EL (cell line): ENCODE measurements around the gene MRPS7.
"Not testable (repeated sequence)": the region's sequence is repeated elsewhere in the genome, so short reads cannot be mapped to it uniquely, and the experiment has no call there.

Experiments
- DNase-seq: peaks from one replicate; pipeline ENCODE4 v3.0.0-alpha.2; 2016

Gene MRPS7

GRCh38 chr17:75271955-75272847 lies 10.5 kb downstream of the MRPS7 start:
- DNase-seq = peak; percentile 63

DNA sequence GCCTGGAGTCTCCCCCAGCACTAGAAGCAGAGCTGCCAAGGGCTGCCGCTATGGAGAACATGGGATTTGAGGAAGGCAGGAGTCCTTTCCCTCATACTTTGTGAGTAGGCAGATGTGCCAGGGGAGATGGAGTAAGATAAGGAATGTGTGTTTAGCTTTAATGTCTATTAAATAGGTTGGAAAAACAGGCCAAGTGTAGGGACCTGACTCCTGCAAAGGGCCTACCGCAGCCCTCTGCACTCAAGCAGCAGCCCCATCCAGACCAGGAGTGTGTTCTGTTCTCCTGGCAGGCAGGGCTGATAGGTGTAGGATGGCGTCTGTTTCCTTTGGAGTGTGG lies 11.1 kb downstream of the MRPS7 start:
- no peak for DNase-seq

- DNase-seq = peak; percentile 83
These were observed 12.5 kb downstream of the MRPS7 start for GRCh38 chr17:75273977-75274708.

GRCh38 chr17:75277664-75278071 lies 16.0 kb downstream of the MRPS7 start:
- DNase-seq = peak; percentile 76

GRCh38 chr17:75280189-75280588 lies 18.5 kb downstream of the MRPS7 start:
- peak; percentile 16 for DNase-seq

DNA sequence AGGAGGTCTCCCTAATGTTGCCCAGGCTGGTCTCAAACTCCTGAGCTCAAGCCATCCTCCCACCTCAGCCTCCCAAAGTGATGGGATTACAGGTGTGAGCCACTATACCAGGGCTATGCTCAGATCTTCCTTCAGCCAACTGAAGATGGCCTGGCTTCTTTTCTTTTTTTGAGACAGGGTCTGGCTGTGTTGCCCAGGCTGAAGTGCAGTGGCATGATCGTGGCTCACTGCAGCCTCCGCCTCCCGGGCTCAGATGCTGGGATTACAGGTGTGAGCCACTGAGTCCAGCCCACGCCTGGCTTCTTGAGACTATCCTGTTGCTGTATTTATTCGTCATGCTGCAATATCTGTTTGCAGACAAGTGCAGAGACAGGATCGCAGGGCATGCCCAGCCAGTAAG lies 23.4 kb downstream of the MRPS7 start:
- DNase-seq = no peak

- DNase-seq = no peak
These were observed 25.5 kb downstream of the MRPS7 start for GRCh38 chr17:75287221-75287620.

- DNase-seq = no peak
These were observed 26.7 kb downstream of the MRPS7 start for GRCh38 chr17:75288359-75288758.

DNA sequence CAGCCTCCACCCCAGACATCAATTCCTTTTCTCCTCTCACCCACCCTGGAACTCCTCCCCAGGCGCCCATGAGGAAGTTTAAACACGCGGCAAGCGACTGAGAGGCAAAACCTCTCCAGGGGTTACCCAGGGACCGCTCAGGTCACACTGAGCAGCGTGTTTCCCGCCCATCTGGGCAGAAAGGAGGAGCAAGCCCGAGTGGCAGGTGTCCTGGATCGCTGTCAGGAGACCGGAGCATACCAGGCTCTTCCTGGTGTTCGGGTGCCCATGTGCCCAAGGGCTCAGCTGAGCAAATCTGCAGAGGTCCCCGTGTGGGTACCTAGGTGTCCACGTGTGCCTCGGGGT lies 27.1 kb downstream of the MRPS7 start:
- DNase-seq = peak; percentile 32

DNA sequence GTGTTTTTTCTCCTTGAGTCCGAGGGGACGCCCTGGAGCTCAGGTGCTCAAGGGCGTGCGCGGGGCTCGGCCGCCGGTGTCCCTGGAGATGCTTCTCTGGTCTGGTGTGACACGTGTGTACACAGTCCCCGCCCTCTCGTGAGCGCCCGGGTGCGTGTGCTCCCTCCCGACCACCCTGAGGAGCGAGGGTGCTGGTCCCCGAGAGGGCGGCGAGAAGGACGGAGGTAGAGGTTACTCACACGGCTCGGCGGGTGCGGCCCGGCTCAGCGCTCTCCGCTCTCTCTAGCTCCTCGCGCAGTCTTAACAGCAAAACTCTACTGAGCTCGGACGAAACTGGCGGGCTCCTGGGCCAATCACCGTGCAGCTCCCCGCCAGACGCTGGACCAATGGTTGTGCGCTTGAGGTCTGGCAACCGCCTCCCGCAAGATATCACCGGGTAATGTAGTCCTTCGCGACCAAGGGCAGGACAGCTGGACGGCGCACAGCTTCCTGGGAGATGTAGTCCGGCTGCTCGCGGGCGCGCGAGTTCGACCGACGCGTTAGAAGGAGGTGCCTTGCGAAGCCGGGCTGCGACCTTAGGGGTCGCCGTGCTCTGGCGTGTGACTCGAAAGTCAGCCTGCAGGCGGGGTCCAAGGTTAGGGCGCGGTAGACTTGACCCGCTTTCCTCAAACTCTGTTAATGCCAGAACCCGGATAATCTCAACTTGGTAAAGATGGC lies 27.6 kb downstream of the MRPS7 start, which contains the start of gene SLC25A19:
Gene SLC25A19 (minus strand): TSS at position 319 of the 717 bp plus-strand sequence. CDS start 2,669 bp downstream, outside the sequence.
- peak; percentile 99 for DNase-seq

- DNase-seq = peak; percentile 54
These were observed 28.2 kb downstream of the MRPS7 start for GRCh38 chr17:75289832-75290337.

GRCh38 chr17:75292810-75293448 lies 31.2 kb downstream of the MRPS7 start:
- not testable (repeated sequence) for DNase-seq

DNA sequence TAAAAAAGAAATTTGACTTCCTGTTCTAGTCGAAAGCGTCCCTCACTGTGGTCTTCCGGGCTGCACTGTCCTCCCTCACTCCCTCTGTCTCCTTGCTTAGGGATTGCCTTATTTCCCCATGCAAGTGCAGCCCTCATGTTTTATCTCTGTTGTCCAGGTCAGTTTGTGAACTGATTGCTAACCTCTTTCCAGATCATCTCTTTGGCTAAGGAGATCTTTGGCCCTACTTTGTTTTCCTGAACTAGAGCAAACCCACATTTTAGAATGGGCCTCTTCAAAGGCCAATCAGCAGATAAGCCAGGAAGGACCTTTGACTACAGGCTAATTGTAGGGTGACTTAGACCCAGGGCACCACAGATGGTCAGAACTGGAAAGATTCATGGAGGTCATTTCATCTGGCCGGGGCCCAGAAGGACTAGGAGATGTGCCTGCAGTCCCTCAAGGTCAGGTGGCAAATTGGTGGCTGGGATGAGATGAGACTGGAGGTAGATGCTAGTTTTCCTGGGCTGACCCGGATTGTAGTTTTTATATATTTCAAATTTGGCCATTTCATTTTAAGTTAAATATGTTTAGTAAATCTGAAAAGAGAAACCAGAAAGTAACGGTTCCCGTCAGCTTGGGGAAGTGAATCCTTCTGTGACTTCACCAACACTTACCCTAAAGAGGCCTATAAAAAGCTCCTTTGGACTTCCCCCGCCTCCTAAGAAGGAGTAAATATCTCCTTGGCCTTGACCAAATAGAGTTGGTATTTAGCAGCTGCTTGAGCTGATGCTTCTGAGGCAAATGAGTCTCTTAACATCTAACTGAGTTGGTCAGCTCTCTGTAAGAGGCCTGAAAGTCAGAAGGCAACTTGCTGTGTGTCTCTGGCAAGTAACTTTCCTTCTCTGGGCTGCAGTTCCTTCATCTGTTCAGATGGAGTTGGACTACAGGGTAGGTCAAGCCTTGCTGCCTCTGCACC lies 33.8 kb downstream of the MRPS7 start:
- no peak for DNase-seq

DNA sequence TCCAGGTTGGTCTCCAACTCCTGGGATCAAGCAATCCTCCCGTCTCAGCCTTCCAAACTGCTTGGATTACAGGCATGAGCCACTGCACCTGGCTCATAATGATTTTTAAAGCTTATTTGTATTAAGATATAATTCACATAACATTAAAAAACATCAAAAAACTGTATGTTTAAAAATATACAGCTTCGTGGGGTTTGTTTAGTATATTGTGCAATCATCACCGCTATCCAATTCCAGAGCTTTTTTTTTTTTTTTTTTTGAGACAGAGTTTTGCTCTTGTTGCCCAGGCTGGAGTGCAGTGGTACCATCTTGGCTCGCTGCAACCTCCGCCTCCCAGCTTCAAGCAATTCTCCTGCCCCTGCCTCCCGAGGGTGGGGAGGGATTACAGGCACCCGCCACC lies 38.6 kb downstream of the MRPS7 start:
- DNase-seq = no peak

GRCh38 chr17:75301049-75301448 lies 39.4 kb downstream of the MRPS7 start:
- DNase-seq = no peak

- no peak for DNase-seq
These were observed 40.0 kb downstream of the MRPS7 start for GRCh38 chr17:75301502-75302206.

- DNase-seq = no peak
These were observed 46.5 kb downstream of the MRPS7 start for GRCh38 chr17:75307957-75308731.

- DNase-seq = no peak
These were observed 47.3 kb downstream of the MRPS7 start for GRCh38 chr17:75308732-75309629.
